Heart left ventricle (tissue), 16 donors: ENCODE measurements around the gene FAM53B. TPM values are rescaled to one million over a fixed set of nuclear protein-coding genes. Genes with fewer than 3 reads are reported as not detected.

ENCODE experiments used
- ATAC-seq, 4 donors: fragments of 200-7000 bp; cut with Tn5 transposase; one replicate each; pipeline ENCODE4 v1.9.1; 2020 to 2022; ENCODE audit warnings: moderate library complexity in 4 of 4, mild to moderate bottlenecking in 3 of 4, moderate number of reproducible peaks in 1 of 4
- DNase-seq, 5 donors: peaks; one replicate each; pipeline ENCODE4 v3.0.0-alpha.2; 2020
- H3K27ac ChIP-seq, 12 donors: fragments of 200-600 bp; sonication (generic) in 4 of 12; one replicate each; pipeline versions ENCODE4 v1.5.0 to v1.8.0; 2016 to 2022; ENCODE audit warnings: mild to moderate bottlenecking in 2 of 12
- H3K27me3 ChIP-seq, 9 donors: fragments of 200-600 bp; sonication (generic) in 2 of 9; one replicate each; pipeline versions ENCODE4 v1.5.1 to v1.8.0; 2016 to 2022; ENCODE audit warnings: mild to moderate bottlenecking in 3 of 9
- H3K36me3 ChIP-seq, 9 donors: fragments of 200-600 bp; sonication (generic) in 2 of 9; one replicate each; pipeline versions ENCODE4 v1.5.0 to v1.8.0; 2018 to 2022; ENCODE audit warnings: mild to moderate bottlenecking in 2 of 9
- H3K4me1 ChIP-seq, 12 donors: fragments of 200-600 bp; sonication (generic) in 4 of 12; one replicate each; pipeline versions ENCODE4 v1.5.0 to v1.8.0; 2016 to 2022; ENCODE audit warnings: mild to moderate bottlenecking in 3 of 12
- H3K4me3 ChIP-seq, 12 donors: fragments of 200-600 bp; sonication (generic) in 4 of 12; one replicate each; pipeline versions ENCODE4 v1.5.0 to v1.8.0; 2017 to 2022; ENCODE audit warnings: mild to moderate bottlenecking in 9 of 12, moderate library complexity in 4 of 12
- H3K9me3 ChIP-seq, 12 donors: fragments of 200-600 bp; sonication (generic) in 4 of 12; one replicate each; pipeline versions ENCODE4 v1.5.0 to v1.8.0; 2016 to 2022; ENCODE audit warnings: mild to moderate bottlenecking in 1 of 12
- CTCF ChIP-seq, 12 donors: fragments of 200-600 bp; sonication (generic) in 4 of 12; IDR thresholded peaks; one replicate each; pipeline versions ENCODE4 v1.5.0 to v1.8.0; 2018 to 2022; ENCODE audit warnings: antibody characterized with exemption in 12 of 12, mild to moderate bottlenecking in 5 of 12
- POLR2A ChIP-seq, 2 donors: fragments of 450-650 bp; IDR thresholded peaks; one replicate each; pipeline ENCODE4 v1.6.1; 2017; ENCODE audit warnings: antibody characterized with exemption in 2 of 2, mild to moderate bottlenecking in 2 of 2, moderate library complexity in 2 of 2
- WGBS, 4 donors: extraction: QIAGEN DNeasy Blood & Tissue Kit in 2 of 4; methylation state at CpG; one replicate each; pipeline versions ENCODE4 v1.1.5 to v1.1.7; 2013 to 2018; 5-methylcytosine and 5-hydroxymethylcytosine counted together
- intact Hi-C, 10 donors: fragments of 100-400 bp; cut with DNase I; formaldehyde crosslinking; loops; one replicate each; pipeline versions ENCODE4 v1.11.1 to v1.14.2; 2022
- polyA plus RNA-seq, 2 donors: library from polyadenylated mRNA; stranded (reverse); fragments of 200-250 nt; gene quantifications; one replicate each; pipeline ENCODE4 v1.2.3, GENCODE V29; 2013
- total RNA-seq, 9 donors: library from RNA; depleted of rRNA in 2 of 9; stranded (reverse); fragments of >200 nt in 2 of 9; fragmentation: NEBNext Ultra II Directional in 3 of 9; extraction: Animal tissue kit (Norgen Biotek cat#: 25700) in 3 of 9; gene quantifications; one replicate each; pipeline versions ENCODE4 v1.1.0 to v1.2.4, GENCODE V29; 2016 to 2023
- donor health status: ischemic (EF 13 %, LVEDD 7.1; RV severe dilation, severe dysfunction).
- donor health status: healthy with polysubstance abuse.
- donor health status: DM: no; HTN: yes; CAD: no.
- donor health status: DM: no; HTN: no; CAD: no.
- donor health status: ischemic (EF 25% LVEDD 6.9; RV normal size, moderate dysfunction).
- donor health status: ischemic (EF 25% LVEDD 5.7; RV mildly dilated, moderate dysfunction).
- donor health status: healthy.
- donor health status: DM: yes; HTN: yes; CAD: no.
- donor health status: ischemic (EF 35%, LVEDD 5.7; RV mildly dilated, moderate dysfunction).
- donor health status: nonischemic (EF 11% LVEDD 7.7; RV severe dilation, severe dysfunction).
- donor health status: DM: yes; HTN: yes; CAD: no.
- donor health status: PGD.
- donor health status: ischemic (EF 29% LVEDD 5.4; RV normal size, mild dysfunction).
- donor health status: nonischemic (EF 23%, LVEDD 6.1; RV moderate dilation, normal function).

Gene FAM53B
- total and polyA plus RNA-seq, 11 donors = 23.7 to 57.7 (median 35.5) TPM

DNA sequence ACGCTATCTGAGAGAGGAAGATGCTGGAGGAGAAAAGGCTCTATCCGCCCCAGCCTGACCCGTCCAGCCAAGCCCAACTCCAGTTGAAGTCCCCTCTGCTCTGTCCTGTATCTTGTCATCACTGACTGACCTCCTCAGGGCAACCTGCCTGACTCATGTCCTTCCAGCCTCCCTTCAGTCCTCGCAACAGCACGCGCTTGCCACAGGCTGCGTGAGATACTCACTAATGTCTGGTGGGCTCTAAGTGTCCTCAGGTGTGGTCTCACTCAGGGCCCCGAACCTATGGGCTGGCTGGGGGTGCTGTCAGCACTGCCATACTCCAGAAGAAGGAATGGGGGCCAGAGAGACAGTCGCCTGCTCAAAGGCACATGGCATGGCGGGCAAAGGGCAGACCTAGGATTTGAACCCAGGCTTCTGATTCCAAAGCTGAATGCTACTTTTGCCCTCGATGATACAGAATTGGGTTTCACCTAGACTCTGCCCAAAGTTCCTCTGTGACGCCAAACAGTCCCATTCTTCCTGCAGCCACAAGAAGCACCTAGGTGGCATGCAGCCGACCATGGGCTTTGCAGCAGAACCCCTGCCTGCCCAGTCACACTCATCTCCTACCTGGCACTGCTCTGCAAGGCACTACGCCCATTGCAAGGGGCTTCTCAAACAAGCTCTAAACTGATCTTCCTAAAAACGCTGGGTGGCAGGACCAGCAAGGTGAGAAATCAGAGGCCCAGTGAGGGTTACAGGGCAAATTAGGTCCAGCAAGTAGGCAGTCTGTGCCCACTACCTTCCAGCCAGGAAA is 8.5 kb downstream of the FAM53B start:
- ATAC-seq = no peak
- Histone ChIP-seq H3K4me3 (peak overlapping the region in 8 of 12 donors; percentile 17 to 34 (median 28)), H3K27me3 (no peaks in the 10 kb centered on the region), H3K4me1 (peaks cover 54 to 100% (median 98%) of the 10 kb centered on the region in 12 donors), H3K27ac (peak overlapping the region; percentile 51 to 94 (median 86)), H3K9me3 (no peaks in the 10 kb centered on the region), H3K36me3 (no peaks in the 10 kb centered on the region)
- DNase-seq = peak in 1 of 5 donors; percentile 14
- 71 to 81% (median 75%) methylated on average over 13 to 15 of the region's 15 CpGs for WGBS, 4 donors
- no peak for TF ChIP-seq POLR2A (IDR thresholded peaks at IDR 0.05)
- TF ChIP-seq CTCF (IDR thresholded peaks at IDR 0.05) = no peak
- intact Hi-C loops = loop anchor here (2.0 to 10.0 kb wide), 8 partner anchors 13 to 103 kb away; no protein-coding TSS in a partner anchor

- peaks cover 47 to 100% (median 96%) of the 10 kb centered on the region in 12 donors for H3K4me1 ChIP-seq
These were observed 9.6 kb downstream of the FAM53B start for GRCh38 chr10:124734311-124735166.

DNA sequence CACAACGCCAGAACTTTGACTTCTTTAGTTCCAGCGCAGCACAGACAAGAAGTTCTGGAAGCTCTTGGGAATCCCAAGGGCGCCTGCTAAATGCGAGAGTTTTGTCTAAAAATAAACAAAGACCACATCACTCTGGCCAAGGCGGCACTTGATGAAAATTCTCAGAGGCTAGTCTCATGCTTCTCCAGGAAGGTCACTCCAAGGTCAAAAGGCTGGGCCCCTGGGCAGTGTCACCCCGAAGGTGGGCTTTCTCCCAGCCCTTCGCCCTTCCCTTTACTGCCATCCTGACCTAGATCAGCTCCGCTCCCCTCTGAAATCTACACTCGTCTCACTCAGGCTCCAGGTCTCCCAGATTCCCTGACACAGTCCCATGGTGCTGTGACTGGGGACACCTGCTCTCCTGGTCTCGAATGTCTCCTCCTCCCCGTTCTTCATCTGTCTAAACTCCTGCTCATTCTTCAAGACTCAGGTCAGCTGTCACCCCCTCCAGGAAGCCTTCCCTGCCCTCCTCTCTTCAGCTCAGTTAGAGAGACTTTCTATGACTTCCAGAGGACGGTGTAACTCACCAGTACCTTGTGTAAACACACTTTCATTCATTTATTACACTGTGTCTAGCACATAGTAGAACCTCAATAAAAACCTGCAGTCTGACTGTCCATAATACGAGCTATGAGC is 10.5 kb downstream of the FAM53B start:
- DNase-seq = peak in 3 of 5 donors; percentile 41 to 63 (median 41)
- TF ChIP-seq CTCF (IDR thresholded peaks at IDR 0.05) = no peak
- TF ChIP-seq POLR2A (IDR thresholded peaks at IDR 0.05) = no peak
- ATAC-seq = no peak
- H3K4me1 ChIP-seq = peaks cover 45 to 100% (median 96%) of the 10 kb centered on the region in 12 donors
- 39 to 45% (median 44%) methylated on average over 13 of the region's 13 CpGs for whole genome bisulfite sequencing, 4 donors
- intact Hi-C loops = loop anchor here in 6 of 10 donors (10.0 kb wide), 1 partner anchor 49 kb away; no protein-coding TSS in a partner anchor
- peak overlapping the region; percentile 64 to 94 (median 88) for H3K27ac ChIP-seq
- H3K27me3 ChIP-seq = no peaks in the 10 kb centered on the region
- H3K9me3 ChIP-seq = no peaks in the 10 kb centered on the region
- H3K36me3 ChIP-seq = no peaks in the 10 kb centered on the region
- H3K4me3 ChIP-seq = peak overlapping the region in 1 of 12 donors; percentile 4

More at GRCh38 chr10:124734311-124735166, 9.6 kb downstream of the FAM53B start:
- peak in 1 of 5 donors; percentile 7 for DNase-seq
- H3K27ac ChIP-seq = peak overlapping the region; percentile 64 to 94 (median 88)
- intact Hi-C loops = loop anchor here (5.0 to 10.0 kb wide), 6 partner anchors 32 to 102 kb away; no protein-coding TSS in a partner anchor
- TF ChIP-seq CTCF (IDR thresholded peaks at IDR 0.05) = no peak
- H3K9me3 ChIP-seq = no peaks in the 10 kb centered on the region
- no peak for ATAC-seq
- no peak overlapping the region for H3K4me3 ChIP-seq
- WGBS, 4 donors = 80 to 92% (median 89%) methylated on average over 14 to 16 of the region's 16 CpGs
- H3K27me3 ChIP-seq = no peaks in the 10 kb centered on the region
- H3K36me3 ChIP-seq = no peaks in the 10 kb centered on the region
